H9 (cell line): ENCODE measurements around the gene CELSR2. TPM values are rescaled to one million over a fixed set of nuclear protein-coding genes. Genes with fewer than 3 reads are reported as not detected.

Experiments
- DNase-seq: peaks from one replicate; pipeline ENCODE4 v3.0.0-alpha.2; 2017
- H2AFZ ChIP-seq: one replicate; pipeline ENCODE4 v1.6.1; 2013; ENCODE audit warnings: mild to moderate bottlenecking, low read length, control low read depth, moderate library complexity
- H2AK5ac ChIP-seq: 2 replicates; pipeline ENCODE4 v1.6.1; 2013; ENCODE audit warnings: low read length, control low read depth, mixed read lengths; ENCODE audit not compliant: insufficient read length
- H2BK120ac ChIP-seq: one replicate; pipeline ENCODE4 v1.6.1; 2013; ENCODE audit warnings: low read depth, mild to moderate bottlenecking, low read length, control low read depth, inconsistent platforms; ENCODE audit not compliant: poor library complexity, severe bottlenecking
- H2BK12ac ChIP-seq: 2 replicates; pipeline ENCODE4 v1.6.1; 2013; ENCODE audit warnings: low read length, control low read depth, mixed read lengths, low read depth; ENCODE audit not compliant: insufficient read length
- H2BK15ac ChIP-seq: 2 replicates; pipeline ENCODE4 v1.6.1; 2013; ENCODE audit warnings: low read depth, low read length, control low read depth
- H2BK20ac ChIP-seq: one replicate; pipeline ENCODE4 v1.6.1; 2013; ENCODE audit warnings: low read depth, mild to moderate bottlenecking, low read length, control low read depth, inconsistent platforms; ENCODE audit not compliant: poor library complexity, severe bottlenecking
- H2BK5ac ChIP-seq: 2 replicates; pipeline ENCODE4 v1.6.1; 2013; ENCODE audit warnings: low read length, control low read depth, mixed read lengths; ENCODE audit not compliant: insufficient read length
- H3K14ac ChIP-seq: 2 replicates; pipeline ENCODE4 v1.6.1; 2013; ENCODE audit warnings: low read length, control low read depth; ENCODE audit not compliant: insufficient read depth
- H3K18ac ChIP-seq: 2 replicates; pipeline ENCODE4 v1.6.1; 2013; ENCODE audit warnings: low read depth, mild to moderate bottlenecking, mixed read lengths, low read length, control low read depth; ENCODE audit not compliant: insufficient read length
- H3K23ac ChIP-seq: 2 replicates; pipeline ENCODE4 v1.6.1; 2013; ENCODE audit warnings: low read length, control low read depth, mixed read lengths, low read depth; ENCODE audit not compliant: insufficient read length
- H3K23me2 ChIP-seq: 2 replicates; pipeline ENCODE4 v1.6.1; 2013; ENCODE audit warnings: low read depth, mild to moderate bottlenecking, mixed read lengths, low read length, control low read depth; ENCODE audit not compliant: insufficient read length, poor library complexity, severe bottlenecking
- H3K27ac ChIP-seq: 2 replicates; pipeline ENCODE4 v1.5.1; 2013; ENCODE audit warnings: low read length, control low read depth, mixed read lengths, low read depth; ENCODE audit not compliant: insufficient read length
- H3K27me3 ChIP-seq: 2 replicates; pipeline ENCODE4 v1.6.1; 2013; ENCODE audit warnings: low read length, control low read depth, inconsistent platforms; ENCODE audit not compliant: insufficient read depth
- H3K4ac ChIP-seq: 2 replicates; pipeline ENCODE4 v1.6.1; 2013; ENCODE audit warnings: low read depth, mild to moderate bottlenecking, control low read depth, inconsistent platforms, low read length, moderate library complexity
- H3K4me1 ChIP-seq: 2 replicates; pipeline ENCODE4 v1.6.1; 2013; ENCODE audit warnings: low read length, control low read depth, inconsistent platforms; ENCODE audit not compliant: insufficient read depth
- H3K4me2 ChIP-seq: 2 replicates; pipeline ENCODE4 v1.6.1; 2013; ENCODE audit warnings: low read length, control low read depth, mixed read lengths; ENCODE audit not compliant: insufficient read length, insufficient read depth
- H3K56ac ChIP-seq: 2 replicates; pipeline ENCODE4 v1.6.1; 2013; ENCODE audit warnings: low read depth, mild to moderate bottlenecking, mixed read lengths, low read length, control low read depth; ENCODE audit not compliant: insufficient read length
- H3K79me1 ChIP-seq: 2 replicates; pipeline ENCODE4 v1.6.1; 2013; ENCODE audit warnings: low read depth, mild to moderate bottlenecking, moderate library complexity, low read length, control low read depth, inconsistent platforms; ENCODE audit not compliant: insufficient read depth, poor library complexity, severe bottlenecking
- H3K79me2 ChIP-seq: 2 replicates; pipeline ENCODE4 v1.6.1; 2013; ENCODE audit warnings: low read length, control low read depth, inconsistent platforms; ENCODE audit not compliant: insufficient read depth
- H3K9ac ChIP-seq: 2 replicates; pipeline ENCODE4 v1.6.1; 2013; ENCODE audit warnings: low read length, control low read depth, mixed read lengths; ENCODE audit not compliant: insufficient read length; ENCODE audit errors: extremely low read depth
- H3K9me3 ChIP-seq: one replicate; pipeline ENCODE4 v1.6.1; 2013; ENCODE audit warnings: low read depth, low read length, inconsistent platforms; ENCODE audit not compliant: control insufficient read depth
- H3T11ph ChIP-seq: one replicate; pipeline ENCODE4 v1.6.1; 2013; ENCODE audit warnings: mild to moderate bottlenecking, low read length, control low read depth, inconsistent platforms
- H4K20me1 ChIP-seq: one replicate; pipeline ENCODE4 v1.6.1; 2013; ENCODE audit not compliant: control insufficient read depth, insufficient read length, insufficient read depth
- H4K5ac ChIP-seq: 2 replicates; pipeline ENCODE4 v1.6.1; 2013; ENCODE audit warnings: low read depth, mild to moderate bottlenecking, mixed read lengths, low read length, control low read depth; ENCODE audit not compliant: insufficient read length
- H4K8ac ChIP-seq: replicated peaks from 2 replicates; pipeline ENCODE4 v1.6.1; 2013; ENCODE audit warnings: low read length, control low read depth, mixed read lengths, low read depth; ENCODE audit not compliant: insufficient read length
- H4K91ac ChIP-seq: 2 replicates; pipeline ENCODE4 v1.6.1; 2013; ENCODE audit warnings: low read depth, mild to moderate bottlenecking, moderate library complexity, mixed read lengths, low read length, control low read depth; ENCODE audit not compliant: insufficient read length
- H3K27ac Mint-ChIP-seq, 3 experiments: 2 replicates in 2 of 3; 3 replicates in 1 of 3; pipeline ENCODE4 v1.8.0; 2020 to 2021; ENCODE audit warnings: mixed read lengths in 3 of 3, mild to moderate bottlenecking in 1 of 3, moderate library complexity in 1 of 3
- H3K27me3 Mint-ChIP-seq: 2 replicates; pipeline ENCODE4 v1.8.0; 2021; ENCODE audit warnings: low read depth, mild to moderate bottlenecking, moderate library complexity, mixed read lengths
- H3K36me3 Mint-ChIP-seq, 3 experiments: 2 replicates in 2 of 3; 3 replicates in 1 of 3; pipeline ENCODE4 v1.8.0; 2020 to 2021; ENCODE audit warnings: low read depth in 3 of 3, mixed read lengths in 3 of 3; ENCODE audit not compliant: insufficient read depth in 1 of 3
- H3K4me1 Mint-ChIP-seq, 2 experiments: 2 replicates each; pipeline ENCODE4 v1.8.0; 2020; ENCODE audit warnings: mixed read lengths in 2 of 2
- H3K4me3 Mint-ChIP-seq, 2 experiments: 2 replicates in 1 of 2; 3 replicates in 1 of 2; pipeline ENCODE4 v1.8.0; 2020 to 2021; ENCODE audit warnings: mild to moderate bottlenecking in 2 of 2, mixed read lengths in 2 of 2, moderate library complexity in 1 of 2
- H3K9me3 Mint-ChIP-seq, 2 experiments: 2 replicates in 1 of 2; 3 replicates in 1 of 2; pipeline ENCODE4 v1.8.0; 2020; ENCODE audit warnings: mild to moderate bottlenecking in 2 of 2, mixed read lengths in 2 of 2, moderate library complexity in 1 of 2
- WGBS: extraction: QIAGEN DNeasy Blood & Tissue Kit; methylation state at CpG from one replicate; pipeline ENCODE4 v1.1.7; 2013; ENCODE audit warnings: missing lambda C conversion rate, low lambda C conversion rate, mixed read lengths; ENCODE audit not compliant: insufficient read length; ENCODE audit errors: extremely low coverage; 5-methylcytosine and 5-hydroxymethylcytosine counted together
- total RNA-seq: library from RNA; stranded (reverse); gene quantifications from 2 replicates; pipeline ENCODE4 v1.2.1, GENCODE V29; 2021
- TF ChIP-seq, protein P1 (sequence below): fragments of 200-600 bp; sonication (generic); conservative IDR thresholded peaks from 3 replicates; pipeline ENCODE4 v1.8.0; 2021; ENCODE audit warnings: antibody characterized with exemption, mild to moderate bottlenecking

CELSR2 gene
- total RNA-seq, 1 experiment from 2014 or later, result 29.2 TPM

DNA sequence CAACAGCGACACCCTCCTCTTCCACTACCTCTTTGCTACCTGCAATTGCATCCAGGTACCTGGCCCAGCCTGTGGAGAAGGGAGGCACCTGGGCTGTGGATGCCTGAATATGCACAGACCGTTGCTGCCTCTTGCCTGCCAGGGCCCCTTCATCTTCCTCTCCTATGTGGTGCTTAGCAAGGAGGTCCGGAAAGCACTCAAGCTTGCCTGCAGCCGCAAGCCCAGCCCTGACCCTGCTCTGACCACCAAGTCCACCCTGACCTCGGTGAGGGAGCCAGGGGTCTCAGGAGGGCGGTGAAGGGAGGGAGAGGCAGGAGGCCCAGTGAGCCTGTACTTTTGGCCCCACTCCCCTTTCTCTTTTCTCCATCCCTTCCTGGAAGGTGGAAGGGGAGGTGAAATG lies 22.1 kb downstream of the CELSR2 start:
- Histone ChIP-seq H2AK5ac (no peak overlapping the region), H3T11ph (no peak overlapping the region), H3K4me2 (no peak overlapping the region), H3K23ac (no peak overlapping the region), H3K27me3 (no peaks in the 10 kb centered on the region), H4K5ac (no peak overlapping the region), H4K91ac (no peak overlapping the region), H4K20me1 (no peaks in the 10 kb centered on the region), H3K4ac (no peak overlapping the region), H2BK5ac (no peak overlapping the region), H3K18ac (no peak overlapping the region), H2BK120ac (no peak overlapping the region), H3K56ac (no peak overlapping the region), H2AFZ (no peak overlapping the region), H2BK15ac (no peak overlapping the region), H2BK12ac (no peak overlapping the region), H3K9me3 (no peaks in the 10 kb centered on the region), H4K8ac (no peak overlapping the region), H3K79me2 (no peaks in the 10 kb centered on the region), H2BK20ac (no peak overlapping the region), H3K4me1 (no peaks in the 10 kb centered on the region; the same call in 1 of the 2 replicates), H3K9ac (no peak overlapping the region), H3K27ac (no peak overlapping the region), H3K23me2 (no peaks in the 10 kb centered on the region), H3K14ac (no peak overlapping the region), H3K79me1 (no peaks in the 10 kb centered on the region)
- H3K27ac Mint-ChIP-seq, result peak overlapping the region; percentile 17 to 81 (median 28); a peak in 2 of 7 replicates
- H3K4me3 Mint-ChIP-seq, result no peak overlapping the region
- peaks cover 21 to 23% of the 10 kb centered on the region in 2 experiments for H3K4me1 Mint-ChIP-seq
- no peaks in the 10 kb centered on the region for H3K27me3 Mint-ChIP-seq
- no peaks in the 10 kb centered on the region; a peak in 1 of 5 replicates for H3K9me3 Mint-ChIP-seq
- no CpG with 5 or more reads among the region's 6 CpGs for WGBS
- TF ChIP-seq, protein P1, sequence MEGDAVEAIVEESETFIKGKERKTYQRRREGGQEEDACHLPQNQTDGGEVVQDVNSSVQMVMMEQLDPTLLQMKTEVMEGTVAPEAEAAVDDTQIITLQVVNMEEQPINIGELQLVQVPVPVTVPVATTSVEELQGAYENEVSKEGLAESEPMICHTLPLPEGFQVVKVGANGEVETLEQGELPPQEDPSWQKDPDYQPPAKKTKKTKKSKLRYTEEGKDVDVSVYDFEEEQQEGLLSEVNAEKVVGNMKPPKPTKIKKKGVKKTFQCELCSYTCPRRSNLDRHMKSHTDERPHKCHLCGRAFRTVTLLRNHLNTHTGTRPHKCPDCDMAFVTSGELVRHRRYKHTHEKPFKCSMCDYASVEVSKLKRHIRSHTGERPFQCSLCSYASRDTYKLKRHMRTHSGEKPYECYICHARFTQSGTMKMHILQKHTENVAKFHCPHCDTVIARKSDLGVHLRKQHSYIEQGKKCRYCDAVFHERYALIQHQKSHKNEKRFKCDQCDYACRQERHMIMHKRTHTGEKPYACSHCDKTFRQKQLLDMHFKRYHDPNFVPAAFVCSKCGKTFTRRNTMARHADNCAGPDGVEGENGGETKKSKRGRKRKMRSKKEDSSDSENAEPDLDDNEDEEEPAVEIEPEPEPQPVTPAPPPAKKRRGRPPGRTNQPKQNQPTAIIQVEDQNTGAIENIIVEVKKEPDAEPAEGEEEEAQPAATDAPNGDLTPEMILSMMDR, result no peak
- peaks cover 9 to 48% (median 47%) of the 10 kb centered on the region in 3 experiments; a peak in 6 of 7 replicates for H3K36me3 Mint-ChIP-seq
- no peak for DNase-seq
